GM12892 (cell line): ENCODE results near the gene EXOG.
"Not testable (repeated sequence)": the region's sequence is repeated elsewhere in the genome, so short reads cannot be mapped to it uniquely, and the experiment has no call there.

Source experiments
- DNase-seq: peaks from one replicate; pipeline ENCODE4 v3.0.0; 2011; ENCODE audit not compliant: insufficient read length
- FAIRE-seq: peaks from 2 replicates; lab custom pipeline; 2011; peaks lifted over from hg19 to GRCh38; lab: Jason Lieb, UNC
- POLR2A ChIP-seq: IDR thresholded peaks from 2 replicates; pipeline ENCODE4 v1.6.1; 2011; ENCODE audit warnings: low read depth, low read length, control low read depth
- POLR2AphosphoS5 ChIP-seq: IDR thresholded peaks from 2 replicates; pipeline ENCODE4 v1.6.1; 2011; ENCODE audit warnings: low read depth, low read length, control low read depth
- TAF1 ChIP-seq: IDR thresholded peaks from 2 replicates; pipeline ENCODE4 v1.6.1; 2011; ENCODE audit warnings: low read depth, mild to moderate bottlenecking, control low read depth, low read length, borderline replicate concordance

The EXOG gene

GRCh38 chr3:38561746-38562466 lies 65.8 kb downstream of the EXOG start:
- DNase-seq (no peak), FAIRE-seq (no peak)
- TF ChIP-seq TAF1 (no peak), POLR2AphosphoS5 (no peak)

- FAIRE-seq, result no peak
- no peak for TF ChIP-seq TAF1
- no peak for DNase-seq
Measured at GRCh38 chr3:38562467-38562925, 66.4 kb downstream of the EXOG start.

- FAIRE-seq (no peak), DNase-seq (no peak)
- TF ChIP-seq POLR2A (no peak), TAF1 (no peak), POLR2AphosphoS5 (no peak)
Measured at GRCh38 chr3:38563070-38563885, 67.1 kb downstream of the EXOG start.

GRCh38 chr3:38563886-38564270 lies 67.7 kb downstream of the EXOG start:
- TF ChIP-seq POLR2A (no peak), TAF1 (no peak), POLR2AphosphoS5 (no peak)
- FAIRE-seq (no peak), DNase-seq (no peak)

- DNase-seq, result no peak
- FAIRE-seq, result no peak
- no peak for TF ChIP-seq POLR2AphosphoS5
- no peak for TF ChIP-seq TAF1
- no peak for TF ChIP-seq POLR2A
Measured at GRCh38 chr3:38564631-38565338, 68.6 kb downstream of the EXOG start.

GRCh38 chr3:38565339-38566214 lies 69.4 kb downstream of the EXOG start:
- FAIRE-seq (no peak), DNase-seq (no peak)

GRCh38 chr3:38566215-38566528 lies 70.0 kb downstream of the EXOG start:
- DNase-seq (no peak), FAIRE-seq (no peak)
- TF ChIP-seq POLR2AphosphoS5, result no peak
- no peak for TF ChIP-seq POLR2A
- TF ChIP-seq TAF1, result no peak

More at GRCh38 chr3:38565339-38566214, 69.4 kb downstream of the EXOG start:
- no peak for TF ChIP-seq TAF1
- no peak for TF ChIP-seq POLR2AphosphoS5
- no peak for TF ChIP-seq POLR2A

- not testable (repeated sequence) for FAIRE-seq
Measured at GRCh38 chr3:38566794-38567193, 70.7 kb downstream of the EXOG start.

GRCh38 chr3:38567498-38567897 lies 71.4 kb downstream of the EXOG start:
- TF ChIP-seq POLR2AphosphoS5 (no peak), TAF1 (no peak), POLR2A (no peak)
- DNase-seq (no peak), FAIRE-seq (no peak)

More at GRCh38 chr3:38566794-38567193, 70.7 kb downstream of the EXOG start:
- DNase-seq, result not testable (repeated sequence)

GRCh38 chr3:38573111-38573510 lies 77.0 kb downstream of the EXOG start:
- FAIRE-seq (no peak), DNase-seq (no peak)
- no peak for TF ChIP-seq TAF1
- TF ChIP-seq POLR2A, result no peak
- no peak for TF ChIP-seq POLR2AphosphoS5

GRCh38 chr3:38573556-38573955 lies 77.4 kb downstream of the EXOG start:
- no peak for DNase-seq
- no peak for FAIRE-seq
- no peak for TF ChIP-seq POLR2AphosphoS5
- TF ChIP-seq POLR2A, result no peak
- no peak for TF ChIP-seq TAF1
